NCI-H345 treated with DMSO at 0.1 percent for 48 hours (cell line): Measurements from ENCODE around the gene GNAT3.

Experiments used
- DNase-seq: peaks from one replicate; lab custom pipeline; 2025; ENCODE audit not compliant: unreplicated experiment; lab: John Stamatoyannopoulos, UW

Gene GNAT3

DNA sequence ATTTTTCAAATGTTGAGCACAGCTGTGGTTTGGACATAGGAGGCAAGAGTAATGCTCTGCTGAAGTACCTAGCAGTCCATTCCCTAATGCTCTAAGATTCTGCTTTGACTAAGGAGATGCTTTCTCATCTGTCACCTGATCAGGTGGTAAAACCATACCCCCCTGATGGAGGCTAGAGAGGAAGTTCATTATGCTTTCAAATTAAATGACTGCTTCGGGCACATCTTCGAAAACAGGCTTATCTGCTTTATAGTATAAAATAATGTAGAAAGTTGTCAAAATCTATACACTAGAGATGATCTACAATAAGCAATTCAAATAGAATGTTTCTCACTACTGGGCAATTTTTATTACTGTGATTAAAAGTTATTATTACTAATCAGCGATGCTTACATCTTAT, at the start of gene GNAT3:
Gene GNAT3, minus strand, starts transcription at position 101 of the 400 bp plus-strand sequence. CDS start 138 bp downstream, outside the sequence.
- no peak for DNase-seq

DNA sequence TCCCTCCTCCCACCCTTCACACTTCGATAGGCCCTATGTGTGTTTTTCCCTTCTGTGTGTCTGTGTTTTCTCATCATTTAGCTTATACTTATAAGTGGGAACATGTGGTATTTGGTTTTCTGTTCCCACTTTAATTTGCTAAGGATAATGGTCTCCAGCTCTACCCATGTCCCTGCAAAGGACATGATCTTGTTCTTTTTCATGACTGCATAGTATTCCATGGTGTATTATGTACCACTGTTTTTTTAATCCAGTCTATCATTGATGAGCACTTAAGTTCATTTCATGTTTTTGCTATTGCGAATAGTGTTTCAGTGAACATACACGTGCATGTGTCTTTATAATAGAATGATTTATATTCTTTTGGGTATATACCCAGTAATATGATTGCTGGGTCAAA, 46.3 kb upstream of the GNAT3 start:
- no peak for DNase-seq

DNA sequence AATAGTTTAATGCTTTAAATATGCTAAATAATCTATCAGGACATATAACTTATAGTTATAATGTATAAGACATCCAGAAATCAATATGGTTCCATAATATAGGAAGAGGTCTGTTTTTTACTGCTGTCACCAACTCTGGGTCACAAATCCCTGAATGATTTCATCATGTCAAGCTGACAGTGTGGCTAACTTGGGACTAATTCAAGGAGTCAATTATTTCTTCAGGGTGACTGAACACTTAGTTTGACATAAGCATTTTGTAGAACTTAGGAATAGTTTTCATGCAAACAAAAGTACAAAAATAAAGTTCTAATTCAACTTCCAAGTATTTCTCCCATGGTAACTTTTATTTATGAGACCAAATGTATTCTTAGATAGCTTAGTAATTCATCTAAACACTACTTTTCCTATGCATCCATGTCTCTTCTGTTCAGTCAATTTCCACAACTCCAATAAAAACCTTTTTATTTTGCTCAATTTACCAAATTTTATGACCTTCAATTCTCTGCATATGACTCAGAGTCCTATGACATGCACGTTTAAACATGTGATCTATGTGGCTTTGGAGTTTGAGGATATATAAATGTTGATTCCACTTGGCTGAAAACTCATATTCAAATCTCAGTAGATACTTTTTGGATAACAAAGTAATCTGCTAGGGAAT, 40.3 kb upstream of the GNAT3 start:
- DNase-seq: no peak

DNA sequence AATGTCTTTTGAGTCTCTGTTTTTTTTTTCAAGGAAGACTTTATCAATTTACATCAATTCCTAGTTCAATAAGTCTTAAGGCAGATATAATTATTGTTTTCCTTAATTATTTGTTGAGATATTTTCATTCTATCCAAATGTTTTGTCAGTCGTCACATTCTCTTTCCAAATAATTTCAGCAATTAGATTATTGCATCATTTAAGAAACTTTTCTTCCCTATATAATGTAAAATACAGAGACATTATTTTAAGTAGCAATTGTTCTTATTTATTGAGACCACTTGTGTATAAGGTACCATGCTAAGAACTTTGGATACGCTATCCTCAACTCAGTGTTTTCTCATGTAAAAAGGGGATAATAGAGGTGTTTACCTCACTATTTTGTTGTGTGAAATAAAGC, 38.1 kb upstream of the GNAT3 start:
- no peak for DNase-seq

DNA sequence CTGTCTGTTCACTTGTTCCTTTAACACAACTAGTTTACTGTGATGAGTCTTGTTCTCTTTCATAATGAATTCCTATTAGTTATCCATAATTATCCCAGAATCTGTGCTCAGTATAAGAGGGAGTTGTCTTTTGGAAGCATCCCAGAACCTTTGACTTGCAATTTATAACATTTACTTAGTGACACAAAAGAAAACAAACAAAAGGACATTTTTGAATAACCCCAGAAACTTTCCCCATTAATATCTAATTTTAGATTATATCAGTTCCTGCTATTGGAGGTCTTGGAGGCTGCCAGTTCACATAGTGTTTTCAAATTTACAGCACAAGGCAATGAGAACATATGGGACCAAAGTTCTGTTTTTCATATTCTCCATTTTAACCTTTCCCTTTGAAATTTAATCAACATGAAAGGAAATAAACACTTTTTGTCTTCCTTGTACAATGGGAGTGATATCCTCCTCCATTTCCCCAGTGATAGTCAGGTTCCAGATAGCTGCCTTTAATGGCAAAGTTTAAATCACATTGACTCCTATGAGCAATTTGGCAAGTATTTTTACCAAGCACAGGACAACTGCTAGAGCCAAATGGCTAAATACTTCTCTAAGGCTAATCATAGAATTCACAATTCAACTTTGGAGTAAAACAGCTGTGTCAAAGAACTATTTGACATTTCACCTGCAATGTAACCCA, 37.1 kb upstream of the GNAT3 start:
- DNase-seq: no peak

DNA sequence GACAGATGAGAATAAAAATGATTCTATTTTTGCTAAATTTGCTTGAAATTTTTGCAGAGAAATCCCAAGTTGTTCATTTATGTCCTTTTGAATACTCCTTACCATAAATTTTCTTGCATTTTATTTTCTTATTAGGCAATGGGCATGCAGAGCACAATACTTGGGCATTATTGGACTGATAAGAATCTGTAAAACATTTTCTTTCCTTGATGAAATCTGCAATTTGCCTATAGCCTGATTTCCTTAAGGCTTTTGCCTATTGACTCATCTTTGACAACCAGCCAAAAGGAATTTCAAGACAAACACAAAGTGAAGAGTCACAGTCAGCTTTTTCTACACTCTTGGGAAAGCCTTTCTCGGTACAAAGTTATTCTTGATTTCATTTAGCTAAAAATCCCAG, 30.5 kb upstream of the GNAT3 start:
- no peak for DNase-seq

DNA sequence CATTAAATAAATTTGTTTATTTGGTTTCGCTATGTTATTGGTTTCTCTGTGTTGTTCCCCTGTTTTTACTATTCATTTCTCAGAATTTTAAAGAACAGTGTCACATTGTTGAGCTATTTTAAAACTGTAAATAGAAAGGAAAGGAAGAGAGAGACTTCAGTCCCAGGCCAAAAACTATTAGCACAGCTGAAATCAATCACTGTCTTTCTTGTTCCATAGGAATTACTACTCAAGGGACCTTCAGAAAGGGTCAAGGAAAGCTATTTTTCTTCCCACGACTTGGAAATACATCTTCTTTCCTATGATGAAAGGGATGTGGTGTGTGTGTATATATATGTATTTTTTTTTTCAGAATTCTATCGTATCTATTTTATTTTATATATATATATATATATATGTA, 29.0 kb upstream of the GNAT3 start:
- no peak for DNase-seq

DNA sequence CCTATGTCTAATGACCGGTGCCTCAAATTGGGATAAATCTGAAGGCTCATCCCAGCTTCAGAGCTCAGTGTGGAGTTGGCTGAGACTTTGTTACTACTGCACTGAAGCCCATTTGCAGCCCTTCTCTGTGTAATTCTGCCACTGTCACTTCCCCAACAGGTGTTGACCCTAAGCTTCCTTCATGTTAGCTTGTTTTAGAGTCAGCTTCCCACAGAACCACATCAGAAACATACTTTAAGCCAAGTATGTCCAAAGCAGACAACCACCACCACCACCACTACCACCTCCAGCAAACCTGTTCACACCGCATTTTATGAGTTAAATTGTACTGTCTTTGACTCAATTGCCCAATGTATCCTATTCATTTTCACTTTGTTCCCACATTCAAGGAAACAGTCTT, 25.2 kb upstream of the GNAT3 start:
- no peak for DNase-seq

DNA sequence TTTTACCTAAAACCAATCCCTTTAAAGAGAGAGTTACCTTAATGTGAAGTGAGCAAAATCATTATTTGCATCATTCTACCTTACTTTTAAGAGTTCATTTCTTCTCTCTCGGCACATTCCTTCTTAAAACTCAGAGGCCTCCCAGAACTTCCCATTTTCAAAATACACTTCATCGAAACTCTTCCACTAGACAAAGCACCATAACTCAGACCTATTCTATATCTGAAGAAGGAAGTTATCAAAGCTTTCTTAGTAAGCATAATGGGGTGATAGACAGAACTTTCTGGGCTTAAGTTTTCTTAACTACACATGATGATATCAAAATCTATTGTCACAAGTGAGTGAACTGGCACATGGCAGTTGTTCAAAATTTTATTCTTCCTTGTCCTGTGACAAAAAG, 24.6 kb upstream of the GNAT3 start:
- no peak for DNase-seq

DNA sequence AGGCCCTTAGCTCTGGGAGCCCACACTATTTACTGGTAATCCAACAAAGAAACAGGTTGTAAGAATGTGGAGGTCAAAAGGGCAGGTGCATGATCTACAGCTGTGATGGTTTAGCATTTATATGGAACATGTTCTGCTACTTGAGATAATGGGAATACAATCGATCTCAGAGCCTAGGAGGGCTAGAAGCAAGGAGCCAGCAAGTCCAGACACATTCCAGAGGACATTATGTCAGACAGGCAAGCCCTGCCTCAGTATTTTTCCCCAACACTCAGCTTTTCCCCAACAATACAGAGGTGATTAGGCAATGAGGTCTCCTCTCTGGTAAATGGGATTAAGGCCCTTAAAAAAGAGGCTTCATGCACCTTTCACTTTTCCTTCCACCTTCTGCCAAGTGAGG, 21.4 kb upstream of the GNAT3 start:
- DNase-seq: no peak

DNA sequence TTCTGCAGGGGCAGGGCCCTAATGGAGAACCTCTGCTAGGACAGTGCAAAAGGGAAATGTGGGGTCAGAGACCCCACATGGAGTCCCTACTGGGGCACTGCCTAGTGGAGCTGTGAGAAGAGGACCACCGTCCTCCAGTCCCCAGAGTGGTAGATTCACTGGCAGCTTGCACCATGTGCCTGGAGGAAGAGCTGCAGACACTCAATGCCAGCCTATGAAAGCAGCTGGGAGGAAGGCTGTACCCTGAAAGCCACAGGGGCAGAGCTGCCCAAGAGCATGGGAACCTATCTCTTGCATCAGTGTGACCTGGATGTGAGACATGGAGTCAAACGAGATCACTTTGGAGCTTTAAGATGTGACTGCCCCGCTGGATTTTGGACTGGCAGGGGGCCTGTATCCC, 20.3 kb upstream of the GNAT3 start:
- no peak for DNase-seq

DNA sequence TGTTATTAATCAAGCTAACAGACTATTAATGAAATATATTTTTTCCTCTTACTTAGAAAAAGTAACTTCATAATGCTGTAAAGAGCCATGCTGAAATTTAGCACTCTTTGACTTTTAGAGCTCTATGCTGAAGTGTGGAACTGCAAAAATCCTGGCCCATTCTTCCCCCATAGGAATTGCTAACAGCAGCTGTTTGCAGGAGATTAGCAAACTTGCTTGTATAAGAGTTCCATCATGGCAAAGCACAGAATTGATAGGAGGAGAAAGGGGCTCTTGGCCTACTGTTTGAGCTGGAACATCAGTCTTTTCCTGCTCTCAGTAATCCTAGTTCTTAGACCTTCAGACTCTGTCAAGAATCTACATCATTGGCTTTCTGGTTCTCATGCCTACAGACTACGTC, 18.3 kb upstream of the GNAT3 start:
- no peak for DNase-seq

DNA sequence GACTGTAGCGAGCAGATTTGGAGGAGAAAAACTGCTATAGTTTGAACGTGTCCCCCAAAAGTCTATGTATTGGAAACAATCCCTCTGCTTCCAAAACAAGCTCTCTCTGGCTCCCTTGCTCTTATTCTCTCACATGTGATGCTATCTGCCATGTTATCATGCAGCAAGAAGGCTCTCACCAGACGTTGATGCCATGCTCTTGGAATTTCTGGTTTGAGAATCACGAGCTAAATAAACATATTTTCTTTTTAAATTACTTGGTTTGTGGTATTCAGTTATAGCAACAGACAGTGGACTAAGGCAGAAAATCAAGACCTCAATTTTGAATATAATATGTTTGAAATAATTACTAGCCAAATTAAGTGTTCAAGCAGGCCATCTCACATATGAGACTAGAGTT, 17.5 kb upstream of the GNAT3 start:
- no peak for DNase-seq

DNA sequence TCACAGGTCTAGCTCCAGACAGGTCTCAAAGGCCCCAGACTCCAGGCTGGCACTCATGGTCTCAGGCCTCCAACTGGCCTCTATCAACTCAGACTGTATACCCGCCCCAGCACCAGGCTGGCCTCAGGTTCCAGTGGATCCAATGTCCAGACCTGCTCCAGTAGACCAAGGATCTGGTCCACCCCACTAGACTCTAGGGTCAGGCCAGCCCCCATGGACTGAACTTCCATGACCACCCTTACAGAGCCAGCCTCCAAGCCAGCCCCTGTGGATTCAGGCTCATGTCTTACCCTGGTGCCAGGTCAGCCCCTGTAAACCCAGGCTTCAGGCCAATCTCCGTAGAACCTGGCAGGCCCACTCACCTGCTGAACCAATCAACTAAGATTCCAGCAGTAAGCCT, 16.8 kb upstream of the GNAT3 start:
- no peak for DNase-seq

DNA sequence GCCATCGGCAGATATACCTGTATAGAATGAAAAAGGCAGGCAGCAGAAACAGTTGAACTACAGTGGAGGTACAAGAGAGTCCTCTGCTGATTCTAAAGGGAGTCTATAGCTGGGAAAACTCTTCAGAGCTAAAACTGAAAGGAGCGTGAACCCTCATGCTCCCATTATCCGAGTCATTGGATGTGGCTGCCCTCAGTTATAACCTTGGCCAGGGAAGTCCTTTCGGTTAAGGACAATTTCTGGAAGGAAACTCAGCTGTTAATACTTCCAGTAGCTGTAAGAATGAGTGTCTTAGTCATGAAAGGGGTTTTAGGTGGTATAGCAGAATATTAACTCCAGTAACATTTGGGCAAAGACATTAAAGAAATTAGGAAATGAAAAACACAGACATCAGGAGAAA, 14.6 kb upstream of the GNAT3 start:
- DNase-seq: no peak

DNA sequence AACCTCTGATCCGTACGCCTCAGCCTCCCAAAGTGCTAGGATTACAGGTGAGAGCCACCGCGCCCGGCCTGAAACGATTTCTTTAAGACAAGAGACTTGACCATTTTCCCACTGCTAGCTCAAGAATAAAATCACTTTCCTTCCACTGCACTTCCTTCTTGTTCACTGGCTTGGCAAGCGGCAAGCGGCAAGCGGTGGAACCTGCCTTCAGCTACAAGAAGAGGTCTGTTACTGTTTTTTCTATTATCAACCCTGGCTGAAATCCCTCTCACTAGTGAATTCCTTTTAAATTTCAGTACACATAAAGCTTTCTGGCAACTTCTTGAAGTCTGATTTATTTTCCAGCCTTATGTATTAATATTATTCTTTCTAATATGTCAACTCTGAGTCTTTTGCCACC, 12.8 kb upstream of the GNAT3 start:
- DNase-seq: no peak

DNA sequence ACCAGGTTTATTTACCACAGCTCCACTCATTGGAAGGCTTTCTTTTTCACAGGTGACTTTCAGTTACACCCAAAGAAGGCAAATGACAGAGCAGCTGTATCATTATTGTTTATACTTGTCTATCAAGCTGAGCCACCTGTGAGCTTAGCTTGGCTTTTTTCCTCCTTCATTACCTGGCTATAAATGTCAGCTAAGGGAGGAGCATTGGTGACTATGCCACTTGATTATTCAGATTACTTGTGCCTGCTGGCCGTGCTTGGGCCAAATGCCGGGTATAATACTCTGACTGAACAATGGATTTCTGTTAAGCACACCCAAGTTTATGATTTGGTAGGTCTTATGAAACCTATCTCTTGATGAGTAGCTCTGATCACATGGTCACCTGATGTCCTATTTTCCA, 9.9 kb upstream of the GNAT3 start:
- DNase-seq: no peak

DNA sequence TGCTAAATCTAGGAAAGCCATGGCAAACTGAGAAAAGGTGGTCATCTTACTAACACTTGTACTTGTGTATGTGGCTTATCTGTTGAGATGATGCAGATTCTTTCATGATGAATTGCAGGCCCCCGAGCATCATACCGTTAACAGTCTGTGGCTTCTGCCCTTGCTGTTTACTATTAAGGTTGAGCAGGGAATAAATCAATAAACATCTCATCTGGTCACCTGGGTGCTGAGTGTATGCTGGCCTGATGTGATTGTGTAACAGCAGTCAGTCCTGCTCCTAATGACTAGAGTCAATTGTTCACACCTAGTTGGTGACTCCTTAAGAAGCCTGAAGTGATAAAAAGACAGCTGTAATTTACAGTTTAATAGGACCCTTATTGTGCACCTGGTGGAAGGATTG, 8.3 kb upstream of the GNAT3 start:
- DNase-seq: no peak

DNA sequence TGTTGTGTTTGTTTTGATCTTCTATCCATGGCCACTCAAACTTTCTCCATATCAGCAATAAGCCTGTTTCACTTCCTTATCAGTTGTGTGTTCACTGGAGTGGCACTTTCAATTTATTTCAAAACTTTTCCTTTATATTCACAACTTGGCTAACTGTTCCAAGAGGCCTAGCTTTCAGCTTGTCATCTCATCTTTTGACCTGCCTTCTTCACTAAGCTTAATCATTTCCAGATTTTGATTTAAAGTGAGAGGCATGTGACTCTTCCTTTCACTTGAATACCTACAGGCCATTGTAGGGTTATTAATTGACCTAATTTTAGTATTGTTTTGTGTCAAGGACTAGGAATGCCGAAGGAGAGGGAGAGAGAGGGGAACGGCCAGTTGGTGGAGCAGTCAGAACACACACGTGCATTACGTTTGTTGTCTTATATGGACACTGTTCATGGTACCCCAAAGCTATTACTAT, 5.5 kb upstream of the GNAT3 start:
- no peak for DNase-seq

DNA sequence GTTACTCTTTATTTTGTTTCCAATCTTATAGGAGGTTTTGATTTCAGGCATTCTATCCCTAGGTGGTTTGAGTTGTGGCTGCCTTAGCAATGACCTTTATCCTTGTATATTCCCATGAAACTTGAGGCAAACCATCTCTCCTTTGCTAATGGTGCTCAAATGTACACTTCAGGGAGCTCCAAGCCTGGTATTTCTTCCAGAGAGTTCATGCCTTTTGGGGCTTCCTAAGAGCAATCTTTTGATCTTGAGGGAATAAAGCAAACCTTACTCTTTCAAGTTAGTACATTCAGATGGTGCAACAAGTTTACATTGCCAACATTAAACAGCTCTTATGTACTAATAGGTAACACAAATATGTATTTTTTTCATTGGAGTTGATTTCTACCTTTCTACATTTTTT, 3.4 kb upstream of the GNAT3 start:
- no peak for DNase-seq

DNA sequence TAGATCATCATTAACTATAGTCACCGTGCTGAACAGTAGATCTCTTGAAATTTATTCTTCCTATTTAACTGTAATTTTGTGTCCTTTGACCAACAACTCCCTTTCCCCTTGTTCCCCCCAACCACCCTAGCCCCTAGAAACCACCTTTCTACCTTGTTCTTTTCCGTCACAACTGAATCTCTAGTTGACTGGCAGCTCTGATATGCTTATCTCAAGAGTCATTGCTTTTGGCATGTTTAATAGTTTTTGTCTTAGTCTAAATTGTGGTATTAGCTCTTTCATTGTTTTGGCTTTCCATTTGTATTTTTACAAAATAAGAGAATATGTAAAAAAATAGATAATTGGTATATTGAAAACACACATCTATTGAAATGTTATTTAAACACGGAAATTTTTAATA, 1.8 kb downstream of the GNAT3 start:
- DNase-seq: no peak

DNA sequence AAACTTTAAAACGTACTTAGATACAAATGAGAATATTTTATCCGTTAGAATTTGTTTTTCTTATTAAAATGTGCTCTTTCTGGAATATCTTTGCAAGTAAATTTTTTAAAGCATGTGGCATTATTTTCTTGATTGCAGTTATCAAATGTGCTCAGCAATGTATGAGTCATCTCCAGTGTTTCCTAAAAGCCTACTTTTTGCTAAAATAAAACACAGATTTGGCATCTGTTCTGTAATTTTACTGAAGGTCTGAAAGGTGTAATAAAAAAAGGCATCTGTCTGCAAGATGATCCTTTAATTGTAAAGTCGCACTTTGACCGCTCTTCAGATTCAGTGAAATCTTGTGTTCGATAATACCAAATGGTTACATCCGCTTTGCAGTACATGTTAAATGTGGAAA, 3.4 kb downstream of the GNAT3 start:
- DNase-seq: no peak

DNA sequence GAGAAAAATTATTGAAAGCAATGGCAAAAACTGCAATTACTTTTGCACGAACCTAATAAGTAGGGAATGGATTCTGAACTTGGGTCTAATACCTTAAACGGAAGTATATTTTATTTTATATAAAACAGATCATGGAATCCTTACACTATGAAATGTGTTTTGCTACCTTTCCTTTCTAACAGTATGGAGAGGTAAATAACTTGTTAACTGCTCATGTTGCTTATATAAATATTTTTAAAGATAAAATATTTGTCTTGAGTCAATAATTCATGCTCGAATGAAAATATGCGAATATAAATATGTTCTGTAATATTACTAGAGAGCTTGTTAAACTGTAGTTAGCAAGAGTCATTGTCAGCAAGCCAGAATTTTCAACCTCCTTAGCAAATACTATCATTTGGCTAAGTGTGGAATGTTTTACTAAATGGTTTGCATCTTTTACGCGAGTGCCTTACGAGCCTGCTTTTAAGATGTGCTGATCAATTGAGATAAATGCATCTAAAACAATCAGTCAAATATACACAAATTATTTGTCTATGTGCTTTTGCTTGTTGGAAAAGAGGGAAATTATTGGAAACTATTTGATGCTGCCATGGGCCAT, 5.9 kb downstream of the GNAT3 start:
- DNase-seq: no peak
